ENCODE measurements around the gene TBX3. TPM values are rescaled to one million over a fixed set of nuclear protein-coding genes. Genes with fewer than 3 reads are reported as not detected.

TBX3 gene
- total and polyA plus RNA-seq, 4 donors = 5.8 to 26.8 (median 17.6) TPM

- peaks cover 2 to 20% (median 10%) of the 10 kb centered on the region in 4 donors for H3K4me1 ChIP-seq (ENCODE audit: control insufficient read depth in 4 of 4, insufficient read depth in 4 of 4, low read length in 3 of 4)
- 40% methylated on average over 12 of the region's 12 CpGs for WGBS
- no peak overlapping the region for H3K9ac ChIP-seq (ENCODE audit: low read depth in 1 of 2, low read length in 2 of 2)
- no peak for DNase-seq (ENCODE audit: low spot score)
- TF ChIP-seq RAD21 (IDR thresholded peaks at IDR 0.05) (no peak), NR2F2 (IDR thresholded peaks at IDR 0.05) (no peak), EGR1 (IDR thresholded peaks at IDR 0.05; ENCODE audit: low read depth in 2 of 2) (no peak), FOXA2 (IDR thresholded peaks at IDR 0.05) (no peak), RXRA (IDR thresholded peaks at IDR 0.05) (no peak), TAF1 (conservative IDR thresholded peaks at IDR 0.05) (no peak), HNF4A (conservative IDR thresholded peaks at IDR 0.05) (no peak), YY1 (IDR thresholded peaks at IDR 0.05) (no peak), CTCF (IDR thresholded peaks at IDR 0.05; ENCODE audit: low read depth, low read length, missing input control) (no peak), HNF4G (IDR thresholded peaks at IDR 0.05) (no peak), JUND (IDR thresholded peaks at IDR 0.05) (no peak), SP1 (IDR thresholded peaks at IDR 0.05) (no peak), GABPA (IDR thresholded peaks at IDR 0.05 in 1 of 2, conservative IDR thresholded peaks at IDR 0.05 in 1 of 2) (no peak), REST (IDR thresholded peaks at IDR 0.05) (no peak), FOXA1 (IDR thresholded peaks at IDR 0.05) (no peak)
- TF ChIP-seq, protein P1, sequence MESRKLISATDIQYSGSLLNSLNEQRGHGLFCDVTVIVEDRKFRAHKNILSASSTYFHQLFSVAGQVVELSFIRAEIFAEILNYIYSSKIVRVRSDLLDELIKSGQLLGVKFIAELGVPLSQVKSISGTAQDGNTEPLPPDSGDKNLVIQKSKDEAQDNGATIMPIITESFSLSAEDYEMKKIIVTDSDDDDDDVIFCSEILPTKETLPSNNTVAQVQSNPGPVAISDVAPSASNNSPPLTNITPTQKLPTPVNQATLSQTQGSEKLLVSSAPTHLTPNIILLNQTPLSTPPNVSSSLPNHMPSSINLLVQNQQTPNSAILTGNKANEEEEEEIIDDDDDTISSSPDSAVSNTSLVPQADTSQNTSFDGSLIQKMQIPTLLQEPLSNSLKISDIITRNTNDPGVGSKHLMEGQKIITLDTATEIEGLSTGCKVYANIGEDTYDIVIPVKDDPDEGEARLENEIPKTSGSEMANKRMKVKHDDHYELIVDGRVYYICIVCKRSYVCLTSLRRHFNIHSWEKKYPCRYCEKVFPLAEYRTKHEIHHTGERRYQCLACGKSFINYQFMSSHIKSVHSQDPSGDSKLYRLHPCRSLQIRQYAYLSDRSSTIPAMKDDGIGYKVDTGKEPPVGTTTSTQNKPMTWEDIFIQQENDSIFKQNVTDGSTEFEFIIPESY (IDR thresholded peaks at IDR 0.05) = no peak
- TF ChIP-seq, protein P2, sequence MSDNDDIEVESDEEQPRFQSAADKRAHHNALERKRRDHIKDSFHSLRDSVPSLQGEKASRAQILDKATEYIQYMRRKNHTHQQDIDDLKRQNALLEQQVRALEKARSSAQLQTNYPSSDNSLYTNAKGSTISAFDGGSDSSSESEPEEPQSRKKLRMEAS (IDR thresholded peaks at IDR 0.05) = no peak
- TF ChIP-seq, protein P3, sequence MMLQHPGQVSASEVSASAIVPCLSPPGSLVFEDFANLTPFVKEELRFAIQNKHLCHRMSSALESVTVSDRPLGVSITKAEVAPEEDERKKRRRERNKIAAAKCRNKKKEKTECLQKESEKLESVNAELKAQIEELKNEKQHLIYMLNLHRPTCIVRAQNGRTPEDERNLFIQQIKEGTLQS (IDR thresholded peaks at IDR 0.05) = no peak
- H3K4me3 ChIP-seq (ENCODE audit: low read depth in 1 of 3, low read length in 3 of 3) = no peak overlapping the region
- H3K27me3 ChIP-seq (ENCODE audit: control insufficient read depth in 4 of 4, insufficient read depth in 4 of 4, low read length in 3 of 4) = no peaks in the 10 kb centered on the region
- H3K36me3 ChIP-seq (ENCODE audit: control insufficient read depth in 4 of 4, insufficient read depth in 3 of 4, low read depth in 1 of 4, low read length in 3 of 4) = no peaks in the 10 kb centered on the region
- H3K9me3 ChIP-seq (ENCODE audit: control insufficient read depth in 4 of 4, low read length in 3 of 4) = no peaks in the 10 kb centered on the region
- H3K27ac ChIP-seq (ENCODE audit: low read depth in 1 of 2, low read length in 2 of 2) = no peak overlapping the region
Measured at GRCh38 chr12:114687802-114688201, 3.8 kb upstream of the TBX3 start.

Data from liver (tissue), 9 donors.